ENCODE measurements around the gene UBR2. TPM values are rescaled to one million over a fixed set of nuclear protein-coding genes. Genes with fewer than 3 reads are reported as not detected.

UBR2 gene
- total RNA-seq, 2 donors from 2014 or later = 18.6 to 27.8 TPM

- no peak overlapping the region for H3K4me3 ChIP-seq
- no peak for DNase-seq (ENCODE audit: low spot score)
- H3K36me3 ChIP-seq = no peaks in the 10 kb centered on the region
- no peaks in the 10 kb centered on the region for H3K27me3 ChIP-seq
- H3K4me1 ChIP-seq = no peaks in the 10 kb centered on the region
- H3K9me3 ChIP-seq = no peaks in the 10 kb centered on the region
- H3K27ac ChIP-seq = no peak overlapping the region
- no peak for TF ChIP-seq CTCF (IDR thresholded peaks at IDR 0.05)
Observed at GRCh38 chr6:42530751-42531150, 33.1 kb upstream of the UBR2 start.

- Histone ChIP-seq H3K4me3 (no peak overlapping the region), H3K36me3 (no peaks in the 10 kb centered on the region), H3K27ac (no peak overlapping the region), H3K27me3 (no peaks in the 10 kb centered on the region), H3K4me1 (no peaks in the 10 kb centered on the region), H3K9me3 (no peaks in the 10 kb centered on the region)
- DNase-seq (ENCODE audit: low spot score) = no peak
- TF ChIP-seq CTCF (IDR thresholded peaks at IDR 0.05) = peak; percentile 67 to 90
Observed at GRCh38 chr6:42532038-42532669, 31.7 kb upstream of the UBR2 start.

- Histone ChIP-seq H3K4me3 (no peak overlapping the region), H3K4me1 (no peaks in the 10 kb centered on the region), H3K27me3 (no peaks in the 10 kb centered on the region), H3K9me3 (no peaks in the 10 kb centered on the region), H3K27ac (no peak overlapping the region), H3K36me3 (no peaks in the 10 kb centered on the region)
- no peak for TF ChIP-seq CTCF (IDR thresholded peaks at IDR 0.05)
- DNase-seq (ENCODE audit: low spot score) = no peak
Observed at GRCh38 chr6:42533794-42534193, 30.0 kb upstream of the UBR2 start.

- no peak for TF ChIP-seq CTCF (IDR thresholded peaks at IDR 0.05)
- Histone ChIP-seq H3K9me3 (no peaks in the 10 kb centered on the region), H3K4me3 (no peak overlapping the region), H3K36me3 (no peaks in the 10 kb centered on the region), H3K27ac (no peak overlapping the region), H3K4me1 (no peaks in the 10 kb centered on the region), H3K27me3 (no peaks in the 10 kb centered on the region)
- DNase-seq (ENCODE audit: low spot score) = no peak
Observed at GRCh38 chr6:42537536-42537935, 26.3 kb upstream of the UBR2 start.

- Histone ChIP-seq H3K36me3 (no peaks in the 10 kb centered on the region), H3K27me3 (no peaks in the 10 kb centered on the region), H3K9me3 (no peaks in the 10 kb centered on the region), H3K4me3 (no peak overlapping the region), H3K4me1 (no peaks in the 10 kb centered on the region), H3K27ac (no peak overlapping the region)
- TF ChIP-seq CTCF (IDR thresholded peaks at IDR 0.05) = no peak
- no peak for DNase-seq (ENCODE audit: low spot score)
Observed at GRCh38 chr6:42539135-42539534, 24.7 kb upstream of the UBR2 start.

GRCh38 chr6:42545226-42545773 is 18.5 kb upstream of the UBR2 start:
- Histone ChIP-seq H3K27me3 (no peaks in the 10 kb centered on the region), H3K27ac (no peak overlapping the region), H3K4me3 (no peak overlapping the region), H3K36me3 (no peaks in the 10 kb centered on the region), H3K4me1 (peaks cover 0 to 12% of the 10 kb centered on the region in 2 donors), H3K9me3 (no peaks in the 10 kb centered on the region)
- TF ChIP-seq CTCF (IDR thresholded peaks at IDR 0.05) = no peak
- DNase-seq (ENCODE audit: low spot score) = no peak

All from right atrium auricular region (tissue), 2 donors.